H9 (cell line): ENCODE results near the gene ZNF280D. TPM values are rescaled to one million over a fixed set of nuclear protein-coding genes. Genes with fewer than 3 reads are reported as not detected.

Source experiments
- DNase-seq: peaks from one replicate; pipeline ENCODE4 v3.0.0-alpha.2; 2017
- H2AFZ ChIP-seq: one replicate; pipeline ENCODE4 v1.6.1; 2013; ENCODE audit warnings: mild to moderate bottlenecking, low read length, control low read depth, moderate library complexity
- H2AK5ac ChIP-seq: 2 replicates; pipeline ENCODE4 v1.6.1; 2013; ENCODE audit warnings: low read length, control low read depth, mixed read lengths; ENCODE audit not compliant: insufficient read length
- H2BK120ac ChIP-seq: one replicate; pipeline ENCODE4 v1.6.1; 2013; ENCODE audit warnings: low read depth, mild to moderate bottlenecking, low read length, control low read depth, inconsistent platforms; ENCODE audit not compliant: poor library complexity, severe bottlenecking
- H2BK12ac ChIP-seq: 2 replicates; pipeline ENCODE4 v1.6.1; 2013; ENCODE audit warnings: low read length, control low read depth, mixed read lengths, low read depth; ENCODE audit not compliant: insufficient read length
- H2BK15ac ChIP-seq: 2 replicates; pipeline ENCODE4 v1.6.1; 2013; ENCODE audit warnings: low read depth, low read length, control low read depth
- H2BK20ac ChIP-seq: one replicate; pipeline ENCODE4 v1.6.1; 2013; ENCODE audit warnings: low read depth, mild to moderate bottlenecking, low read length, control low read depth, inconsistent platforms; ENCODE audit not compliant: poor library complexity, severe bottlenecking
- H2BK5ac ChIP-seq: 2 replicates; pipeline ENCODE4 v1.6.1; 2013; ENCODE audit warnings: low read length, control low read depth, mixed read lengths; ENCODE audit not compliant: insufficient read length
- H3K14ac ChIP-seq: 2 replicates; pipeline ENCODE4 v1.6.1; 2013; ENCODE audit warnings: low read length, control low read depth; ENCODE audit not compliant: insufficient read depth
- H3K18ac ChIP-seq: 2 replicates; pipeline ENCODE4 v1.6.1; 2013; ENCODE audit warnings: low read depth, mild to moderate bottlenecking, mixed read lengths, low read length, control low read depth; ENCODE audit not compliant: insufficient read length
- H3K23ac ChIP-seq: 2 replicates; pipeline ENCODE4 v1.6.1; 2013; ENCODE audit warnings: low read length, control low read depth, mixed read lengths, low read depth; ENCODE audit not compliant: insufficient read length
- H3K23me2 ChIP-seq: 2 replicates; pipeline ENCODE4 v1.6.1; 2013; ENCODE audit warnings: low read depth, mild to moderate bottlenecking, mixed read lengths, low read length, control low read depth; ENCODE audit not compliant: insufficient read length, poor library complexity, severe bottlenecking
- H3K27ac ChIP-seq: 2 replicates; pipeline ENCODE4 v1.5.1; 2013; ENCODE audit warnings: low read length, control low read depth, mixed read lengths, low read depth; ENCODE audit not compliant: insufficient read length
- H3K27me3 ChIP-seq: 2 replicates; pipeline ENCODE4 v1.6.1; 2013; ENCODE audit warnings: low read length, control low read depth, inconsistent platforms; ENCODE audit not compliant: insufficient read depth
- H3K4ac ChIP-seq: 2 replicates; pipeline ENCODE4 v1.6.1; 2013; ENCODE audit warnings: low read depth, mild to moderate bottlenecking, control low read depth, inconsistent platforms, low read length, moderate library complexity
- H3K4me1 ChIP-seq: 2 replicates; pipeline ENCODE4 v1.6.1; 2013; ENCODE audit warnings: low read length, control low read depth, inconsistent platforms; ENCODE audit not compliant: insufficient read depth
- H3K4me2 ChIP-seq: 2 replicates; pipeline ENCODE4 v1.6.1; 2013; ENCODE audit warnings: low read length, control low read depth, mixed read lengths; ENCODE audit not compliant: insufficient read length, insufficient read depth
- H3K56ac ChIP-seq: 2 replicates; pipeline ENCODE4 v1.6.1; 2013; ENCODE audit warnings: low read depth, mild to moderate bottlenecking, mixed read lengths, low read length, control low read depth; ENCODE audit not compliant: insufficient read length
- H3K79me1 ChIP-seq: 2 replicates; pipeline ENCODE4 v1.6.1; 2013; ENCODE audit warnings: low read depth, mild to moderate bottlenecking, moderate library complexity, low read length, control low read depth, inconsistent platforms; ENCODE audit not compliant: insufficient read depth, poor library complexity, severe bottlenecking
- H3K79me2 ChIP-seq: 2 replicates; pipeline ENCODE4 v1.6.1; 2013; ENCODE audit warnings: low read length, control low read depth, inconsistent platforms; ENCODE audit not compliant: insufficient read depth
- H3K9ac ChIP-seq: 2 replicates; pipeline ENCODE4 v1.6.1; 2013; ENCODE audit warnings: low read length, control low read depth, mixed read lengths; ENCODE audit not compliant: insufficient read length; ENCODE audit errors: extremely low read depth
- H3K9me3 ChIP-seq: one replicate; pipeline ENCODE4 v1.6.1; 2013; ENCODE audit warnings: low read depth, low read length, inconsistent platforms; ENCODE audit not compliant: control insufficient read depth
- H3T11ph ChIP-seq: one replicate; pipeline ENCODE4 v1.6.1; 2013; ENCODE audit warnings: mild to moderate bottlenecking, low read length, control low read depth, inconsistent platforms
- H4K20me1 ChIP-seq: one replicate; pipeline ENCODE4 v1.6.1; 2013; ENCODE audit not compliant: control insufficient read depth, insufficient read length, insufficient read depth
- H4K5ac ChIP-seq: 2 replicates; pipeline ENCODE4 v1.6.1; 2013; ENCODE audit warnings: low read depth, mild to moderate bottlenecking, mixed read lengths, low read length, control low read depth; ENCODE audit not compliant: insufficient read length
- H4K8ac ChIP-seq: replicated peaks from 2 replicates; pipeline ENCODE4 v1.6.1; 2013; ENCODE audit warnings: low read length, control low read depth, mixed read lengths, low read depth; ENCODE audit not compliant: insufficient read length
- H4K91ac ChIP-seq: 2 replicates; pipeline ENCODE4 v1.6.1; 2013; ENCODE audit warnings: low read depth, mild to moderate bottlenecking, moderate library complexity, mixed read lengths, low read length, control low read depth; ENCODE audit not compliant: insufficient read length
- H3K27ac Mint-ChIP-seq, 3 experiments: 2 replicates in 2 of 3; 3 replicates in 1 of 3; pipeline ENCODE4 v1.8.0; 2020 to 2021; ENCODE audit warnings: mixed read lengths in 3 of 3, mild to moderate bottlenecking in 1 of 3, moderate library complexity in 1 of 3
- H3K27me3 Mint-ChIP-seq: 2 replicates; pipeline ENCODE4 v1.8.0; 2021; ENCODE audit warnings: low read depth, mild to moderate bottlenecking, moderate library complexity, mixed read lengths
- H3K36me3 Mint-ChIP-seq, 3 experiments: 2 replicates in 2 of 3; 3 replicates in 1 of 3; pipeline ENCODE4 v1.8.0; 2020 to 2021; ENCODE audit warnings: low read depth in 3 of 3, mixed read lengths in 3 of 3; ENCODE audit not compliant: insufficient read depth in 1 of 3
- H3K4me1 Mint-ChIP-seq, 2 experiments: 2 replicates each; pipeline ENCODE4 v1.8.0; 2020; ENCODE audit warnings: mixed read lengths in 2 of 2
- H3K4me3 Mint-ChIP-seq, 2 experiments: 2 replicates in 1 of 2; 3 replicates in 1 of 2; pipeline ENCODE4 v1.8.0; 2020 to 2021; ENCODE audit warnings: mild to moderate bottlenecking in 2 of 2, mixed read lengths in 2 of 2, moderate library complexity in 1 of 2
- H3K9me3 Mint-ChIP-seq, 2 experiments: 2 replicates in 1 of 2; 3 replicates in 1 of 2; pipeline ENCODE4 v1.8.0; 2020; ENCODE audit warnings: mild to moderate bottlenecking in 2 of 2, mixed read lengths in 2 of 2, moderate library complexity in 1 of 2
- CTCF ChIP-seq: fragments of 200-600 bp; sonication (generic); conservative IDR thresholded peaks from 3 replicates; pipeline ENCODE4 v1.8.0; 2021; ENCODE audit warnings: antibody characterized with exemption, mild to moderate bottlenecking
- total RNA-seq: library from RNA; stranded (reverse); gene quantifications from 2 replicates; pipeline ENCODE4 v1.2.1, GENCODE V29; 2021

Gene ZNF280D
- total RNA-seq, 1 experiment from 2014 or later, result 5.7 TPM

GRCh38 chr15:56765251-56765650 is 31.9 kb upstream of the ZNF280D start:
- H2BK120ac ChIP-seq, result no peak overlapping the region
- H3K27ac ChIP-seq, result no peak overlapping the region
- H3K4me2 ChIP-seq, result no peak overlapping the region
- no peak overlapping the region for H3K9ac ChIP-seq
- Mint-ChIP-seq H3K27ac (no peak overlapping the region), H3K27me3 (no peaks in the 10 kb centered on the region), H3K36me3 (no peaks in the 10 kb centered on the region), H3K4me1 (peaks cover 0 to 3% of the 10 kb centered on the region in 2 experiments; a peak in 1 of 4 replicates), H3K9me3 (no peaks in the 10 kb centered on the region), H3K4me3 (no peak overlapping the region)
- no peaks in the 10 kb centered on the region for H3K9me3 ChIP-seq
- H3K27me3 ChIP-seq, result no peaks in the 10 kb centered on the region
- H3K14ac ChIP-seq, result no peak overlapping the region
- no peak overlapping the region for H2BK20ac ChIP-seq
- no peak overlapping the region for H2AK5ac ChIP-seq
- H2BK5ac ChIP-seq, result no peak overlapping the region
- H3K23ac ChIP-seq, result no peak overlapping the region
- no peak overlapping the region for H2BK12ac ChIP-seq
- H2BK15ac ChIP-seq, result no peak overlapping the region
- DNase-seq, result no peak
- H3K18ac ChIP-seq, result no peak overlapping the region
- no peaks in the 10 kb centered on the region for H4K20me1 ChIP-seq
- no peak overlapping the region for H4K5ac ChIP-seq
- H3T11ph ChIP-seq, result no peak overlapping the region
- H3K56ac ChIP-seq, result no peak overlapping the region
- H2AFZ ChIP-seq, result no peak overlapping the region
- H4K91ac ChIP-seq, result no peak overlapping the region
- H3K79me2 ChIP-seq, result no peaks in the 10 kb centered on the region
- H4K8ac ChIP-seq, result no peak overlapping the region
- H3K79me1 ChIP-seq, result no peaks in the 10 kb centered on the region
- H3K4ac ChIP-seq, result no peak overlapping the region
- H3K23me2 ChIP-seq, result no peaks in the 10 kb centered on the region
- TF ChIP-seq CTCF, result no peak
- no peaks in the 10 kb centered on the region for H3K4me1 ChIP-seq
